KBM-7 (cell line): ENCODE measurements around the gene CA4.

Experiments
- DNase-seq: peaks from one replicate; pipeline ENCODE4 v3.0.0-alpha.2; 2015
- in situ Hi-C: fragments of 300-500 bp; cut with MboI; formaldehyde crosslinking; loops from 2 replicates; pipeline ENCODE4 v1.14.3; 2020; ENCODE audit warnings: low sequenced_read_pairs, low pct_unique_long_range_greater_than_20kb, mixed read lengths

CA4 gene

GRCh38 chr17:60151355-60151754 is 1.6 kb downstream of the CA4 start:
- in situ Hi-C loops, result no loop called here
- DNase-seq, result no peak

- in situ Hi-C loops, result no loop called here
- no peak for DNase-seq
Measured at GRCh38 chr17:60153606-60154390, 4.0 kb downstream of the CA4 start.

- DNase-seq, result no peak
- in situ Hi-C loops, result no loop called here
Measured at GRCh38 chr17:60154616-60155426, 5.0 kb downstream of the CA4 start.

GRCh38 chr17:60155427-60155814 is 5.6 kb downstream of the CA4 start:
- in situ Hi-C loops, result no loop called here
- DNase-seq, result no peak

- in situ Hi-C loops, result no loop called here
- DNase-seq, result no peak
Measured at GRCh38 chr17:60155815-60156214, 6.0 kb downstream of the CA4 start.

- in situ Hi-C loops, result no loop called here
- DNase-seq, result no peak
Measured at GRCh38 chr17:60156746-60157145, 7.0 kb downstream of the CA4 start.

GRCh38 chr17:60157487-60158040 is 7.8 kb downstream of the CA4 start:
- no peak for DNase-seq

GRCh38 chr17:60158751-60159478 is 9.1 kb downstream of the CA4 start:
- DNase-seq, result no peak
- in situ Hi-C loops, result no loop called here

More at GRCh38 chr17:60157487-60158040, 7.8 kb downstream of the CA4 start:
- in situ Hi-C loops, result no loop called here

GRCh38 chr17:60159479-60159866 is 9.7 kb downstream of the CA4 start:
- in situ Hi-C loops, result no loop called here
- DNase-seq, result no peak

- in situ Hi-C loops, result no loop called here
- DNase-seq, result no peak
Measured at GRCh38 chr17:60160829-60161501, 11.2 kb downstream of the CA4 start.

GRCh38 chr17:60161598-60162330 is 12.0 kb downstream of the CA4 start:
- DNase-seq, result peak; percentile 90
- in situ Hi-C loops, result no loop called here

- peak; percentile 85 for DNase-seq
- in situ Hi-C loops, result no loop called here
Measured at GRCh38 chr17:60163108-60163784, 13.5 kb downstream of the CA4 start.

- no peak for DNase-seq
- in situ Hi-C loops, result no loop called here
Measured at GRCh38 chr17:60164164-60164563, 14.4 kb downstream of the CA4 start.

- in situ Hi-C loops, result no loop called here
- DNase-seq, result no peak
Measured at GRCh38 chr17:60164697-60165096, 14.9 kb downstream of the CA4 start.

GRCh38 chr17:60165223-60165622 is 15.4 kb downstream of the CA4 start:
- in situ Hi-C loops, result no loop called here
- DNase-seq, result no peak

GRCh38 chr17:60165971-60166370 is 16.2 kb downstream of the CA4 start:
- in situ Hi-C loops, result no loop called here
- peak; percentile 63 for DNase-seq

GRCh38 chr17:60167065-60167741 is 17.4 kb downstream of the CA4 start:
- no peak for DNase-seq
- in situ Hi-C loops, result no loop called here
